Peyer's patch (tissue), 4 donors: ENCODE measurements around the gene DESI2.

Experiments used
- CTCF ChIP-seq, 6 experiments: fragments of 450-650 bp in 4 of 6; fragments of 200-600 bp in 2 of 6; sonication (generic) in 1 of 6; IDR thresholded peaks; one replicate each; pipeline ENCODE4 v1.5.1; 2017 to 2019; ENCODE audit warnings: antibody characterized with exemption in 6 of 6, mild to moderate bottlenecking in 3 of 6, moderate library complexity in 1 of 6
- POLR2A ChIP-seq, 2 donors: fragments of 450-650 bp; IDR thresholded peaks; one replicate each; pipeline ENCODE4 v1.5.1; 2017; ENCODE audit warnings: antibody characterized with exemption in 2 of 2, mild to moderate bottlenecking in 2 of 2, moderate library complexity in 2 of 2

- TF ChIP-seq POLR2A (IDR thresholded peaks at IDR 0.05), result no peak
- TF ChIP-seq CTCF (IDR thresholded peaks at IDR 0.05), result no peak
Measured at GRCh38 chr1:244659694-244660093, 6.8 kb downstream of the DESI2 start.
